Vagina (tissue), 2 donors: Measurements from ENCODE around the gene NEUROG2. TPM values are rescaled to one million over a fixed set of nuclear protein-coding genes. Genes with fewer than 3 reads are reported as not detected.

ENCODE experiments used
- DNase-seq, 2 donors: peaks; one replicate each; pipeline ENCODE4 v3.0.0-alpha.2; 2017; ENCODE audit errors: extremely low spot score in 2 of 2
- H3K27ac ChIP-seq: fragments of 200-600 bp; sonication (generic); one replicate; pipeline ENCODE4 v1.5.1; 2019
- H3K27me3 ChIP-seq: fragments of 200-600 bp; sonication (generic); one replicate; pipeline ENCODE4 v1.5.1; 2019
- H3K36me3 ChIP-seq, 2 donors: fragments of 200-600 bp; sonication (generic); one replicate each; pipeline ENCODE4 v1.5.1; 2017 to 2019
- H3K4me1 ChIP-seq: fragments of 200-600 bp; sonication (generic); one replicate; pipeline ENCODE4 v1.5.1; 2019
- H3K4me3 ChIP-seq, 2 donors: fragments of 200-600 bp; sonication (generic); 1 replicate in 1 of 2; 2 replicates in 1 of 2; pipeline ENCODE4 v1.5.1; 2016 to 2019
- H3K9me3 ChIP-seq: fragments of 200-600 bp; sonication (generic); one replicate; pipeline ENCODE4 v1.5.1; 2019
- POLR2A ChIP-seq, 2 donors: fragments of 450-650 bp; IDR thresholded peaks; one replicate each; pipeline ENCODE4 v1.6.1; 2017; ENCODE audit warnings: antibody characterized with exemption in 2 of 2, mild to moderate bottlenecking in 2 of 2, moderate library complexity in 2 of 2
- POLR2AphosphoS5 ChIP-seq, 2 donors: sonication (generic); formaldehyde crosslinking; IDR thresholded peaks; one replicate each; pipeline ENCODE4 v1.9.0; 2017; ENCODE audit warnings: antibody characterized with exemption in 2 of 2, mild to moderate bottlenecking in 2 of 2, low read depth in 1 of 2; ENCODE audit not compliant: insufficient read depth in 1 of 2
- intact Hi-C: fragments of 100-400 bp; cut with DNase I; formaldehyde crosslinking; loops from one replicate; pipeline ENCODE4 v1.15.1; 2023
- total RNA-seq: library from RNA; depleted of rRNA; stranded (reverse); fragments of >200 nt; gene quantifications from one replicate; pipeline ENCODE4 v1.2.3, GENCODE V29; 2016
- TF ChIP-seq, protein P1 (sequence below), 3 experiments: fragments of 450-650 bp in 2 of 3; fragments of 200-600 bp in 1 of 3; sonication (generic) in 1 of 3; IDR thresholded peaks; one replicate each; pipeline ENCODE4 v1.5.1; 2017 to 2019; ENCODE audit warnings: antibody characterized with exemption in 3 of 3, mild to moderate bottlenecking in 2 of 3, moderate library complexity in 2 of 3

Gene NEUROG2
- total RNA-seq, 1 donor from 2014 or later = not detected

DNA sequence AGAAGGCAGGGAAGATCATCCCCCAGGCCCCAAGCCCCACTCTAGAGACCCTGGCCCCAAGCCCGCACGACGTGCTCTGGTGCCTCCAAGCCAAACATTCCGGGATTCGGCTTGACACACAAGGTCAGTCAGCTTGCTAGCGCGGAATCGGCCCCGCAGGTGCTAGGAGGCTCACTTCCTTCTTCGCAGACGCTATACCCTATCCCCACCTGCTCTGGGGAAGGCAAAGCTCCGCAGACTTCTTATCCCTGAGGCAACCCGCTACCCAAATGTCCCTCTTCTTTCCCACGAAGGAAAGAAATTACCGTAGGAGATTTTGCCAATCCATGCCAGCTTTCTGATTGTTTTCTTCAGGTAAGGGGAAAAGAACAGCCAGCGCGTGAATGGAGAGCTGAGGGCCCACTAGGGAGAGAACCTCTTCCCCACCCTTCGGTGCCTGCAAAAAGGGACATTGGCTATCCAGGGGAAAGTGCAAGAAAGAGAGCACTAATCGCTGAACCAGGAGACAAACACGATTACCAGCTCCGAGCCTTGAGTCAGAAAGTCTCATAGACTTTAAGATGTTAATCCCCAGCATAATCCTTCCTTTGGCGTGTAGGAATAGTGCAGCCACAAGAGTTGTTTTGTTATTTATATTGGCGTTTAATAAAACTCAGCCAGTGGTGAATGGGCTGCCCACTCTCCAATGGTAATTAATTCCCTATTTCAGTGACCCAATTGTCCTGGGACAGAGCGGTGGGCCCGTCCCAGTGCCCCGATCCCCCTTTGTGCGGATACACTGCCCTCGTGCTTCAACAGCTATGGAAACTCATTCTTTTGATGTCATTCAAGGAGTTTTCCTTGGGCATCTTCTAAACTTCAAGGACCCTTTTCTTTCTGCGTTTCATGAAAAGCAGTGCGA lies 5.4 kb upstream of the NEUROG2 start:
- no peak overlapping the region for H3K27ac ChIP-seq
- peaks cover 29% of the 10 kb centered on the region for H3K4me1 ChIP-seq
- intact Hi-C loops = no loop called here
- H3K27me3 ChIP-seq = peaks cover 21% of the 10 kb centered on the region
- no peaks in the 10 kb centered on the region for H3K9me3 ChIP-seq
- H3K4me3 ChIP-seq = no peak overlapping the region
- DNase-seq = no peak
- no peaks in the 10 kb centered on the region for H3K36me3 ChIP-seq
- TF ChIP-seq POLR2AphosphoS5 (IDR thresholded peaks at IDR 0.05; ENCODE audit: insufficient read depth in 1 of 2, low read depth in 1 of 2) = no peak

DNA sequence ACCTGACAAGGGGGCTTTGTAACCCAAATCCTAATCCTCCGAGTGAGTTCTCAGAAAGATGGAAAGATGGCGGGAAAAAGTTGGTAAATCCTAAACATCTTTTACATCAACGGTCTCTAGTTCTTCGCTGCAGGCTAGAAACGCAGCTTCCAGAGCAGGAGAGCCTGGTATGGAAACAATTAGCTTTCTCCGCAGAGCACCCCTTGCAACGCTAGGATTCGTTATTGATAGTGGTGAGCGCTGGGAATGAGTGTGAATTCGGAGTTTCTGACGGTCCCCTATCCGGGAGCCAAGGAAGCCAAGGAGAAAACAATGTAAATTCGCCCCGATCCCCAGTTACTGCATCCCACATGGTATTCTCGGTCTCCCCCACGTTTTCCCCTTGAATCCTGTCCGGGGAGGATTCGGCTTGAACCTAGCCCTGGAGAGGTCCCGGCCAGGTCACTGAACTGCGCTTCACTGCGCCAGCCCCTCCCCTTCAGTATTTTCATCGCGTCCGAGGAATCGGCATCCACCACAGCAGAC lies 4.7 kb upstream of the NEUROG2 start:
- TF ChIP-seq POLR2A (IDR thresholded peaks at IDR 0.05) (no peak), POLR2AphosphoS5 (IDR thresholded peaks at IDR 0.05; ENCODE audit: insufficient read depth in 1 of 2, low read depth in 1 of 2) (no peak)
- TF ChIP-seq, protein P1, sequence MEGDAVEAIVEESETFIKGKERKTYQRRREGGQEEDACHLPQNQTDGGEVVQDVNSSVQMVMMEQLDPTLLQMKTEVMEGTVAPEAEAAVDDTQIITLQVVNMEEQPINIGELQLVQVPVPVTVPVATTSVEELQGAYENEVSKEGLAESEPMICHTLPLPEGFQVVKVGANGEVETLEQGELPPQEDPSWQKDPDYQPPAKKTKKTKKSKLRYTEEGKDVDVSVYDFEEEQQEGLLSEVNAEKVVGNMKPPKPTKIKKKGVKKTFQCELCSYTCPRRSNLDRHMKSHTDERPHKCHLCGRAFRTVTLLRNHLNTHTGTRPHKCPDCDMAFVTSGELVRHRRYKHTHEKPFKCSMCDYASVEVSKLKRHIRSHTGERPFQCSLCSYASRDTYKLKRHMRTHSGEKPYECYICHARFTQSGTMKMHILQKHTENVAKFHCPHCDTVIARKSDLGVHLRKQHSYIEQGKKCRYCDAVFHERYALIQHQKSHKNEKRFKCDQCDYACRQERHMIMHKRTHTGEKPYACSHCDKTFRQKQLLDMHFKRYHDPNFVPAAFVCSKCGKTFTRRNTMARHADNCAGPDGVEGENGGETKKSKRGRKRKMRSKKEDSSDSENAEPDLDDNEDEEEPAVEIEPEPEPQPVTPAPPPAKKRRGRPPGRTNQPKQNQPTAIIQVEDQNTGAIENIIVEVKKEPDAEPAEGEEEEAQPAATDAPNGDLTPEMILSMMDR (IDR thresholded peaks at IDR 0.05) = no peak
- no peak for DNase-seq
- no peak overlapping the region for H3K27ac ChIP-seq
- peaks cover 23% of the 10 kb centered on the region for H3K27me3 ChIP-seq
- H3K9me3 ChIP-seq = no peaks in the 10 kb centered on the region
- H3K4me1 ChIP-seq = peaks cover 36% of the 10 kb centered on the region
- H3K4me3 ChIP-seq = no peak overlapping the region
- intact Hi-C loops = no loop called here
- H3K36me3 ChIP-seq = no peaks in the 10 kb centered on the region

- no peak for DNase-seq
- H3K27me3 ChIP-seq = peaks cover 24% of the 10 kb centered on the region
- peaks cover 40% of the 10 kb centered on the region for H3K4me1 ChIP-seq
- intact Hi-C loops = no loop called here
- H3K4me3 ChIP-seq = no peak overlapping the region
- H3K27ac ChIP-seq = no peak overlapping the region
- TF ChIP-seq, protein P1 (IDR thresholded peaks at IDR 0.05) = no peak
- no peak for TF ChIP-seq POLR2A (IDR thresholded peaks at IDR 0.05)
- TF ChIP-seq POLR2AphosphoS5 (IDR thresholded peaks at IDR 0.05; ENCODE audit: insufficient read depth in 1 of 2, low read depth in 1 of 2) = no peak
- H3K9me3 ChIP-seq = no peaks in the 10 kb centered on the region
- no peaks in the 10 kb centered on the region for H3K36me3 ChIP-seq
These were observed 4.0 kb upstream of the NEUROG2 start for GRCh38 chr4:112519689-112520597.

GRCh38 chr4:112518675-112519074 lies 2.7 kb upstream of the NEUROG2 start:
- TF ChIP-seq, protein P1 (IDR thresholded peaks at IDR 0.05) = no peak
- TF ChIP-seq POLR2AphosphoS5 (IDR thresholded peaks at IDR 0.05; ENCODE audit: insufficient read depth in 1 of 2, low read depth in 1 of 2) = no peak
- no peak for TF ChIP-seq POLR2A (IDR thresholded peaks at IDR 0.05)
- peaks cover 40% of the 10 kb centered on the region for H3K4me1 ChIP-seq
- no peak overlapping the region for H3K27ac ChIP-seq
- no peak overlapping the region for H3K4me3 ChIP-seq
- DNase-seq = no peak
- no peaks in the 10 kb centered on the region for H3K9me3 ChIP-seq
- no peaks in the 10 kb centered on the region for H3K36me3 ChIP-seq
- H3K27me3 ChIP-seq = peaks cover 27% of the 10 kb centered on the region
- intact Hi-C loops = no loop called here

- no peaks in the 10 kb centered on the region for H3K9me3 ChIP-seq
- TF ChIP-seq POLR2AphosphoS5 (IDR thresholded peaks at IDR 0.05; ENCODE audit: insufficient read depth in 1 of 2, low read depth in 1 of 2) (no peak), POLR2A (IDR thresholded peaks at IDR 0.05) (no peak)
- TF ChIP-seq, protein P1 (IDR thresholded peaks at IDR 0.05) = no peak
These were observed 1.9 kb upstream of the NEUROG2 start for GRCh38 chr4:112517911-112518310.

More at GRCh38 chr4:112517911-112518310, 1.9 kb upstream of the NEUROG2 start:
- Histone ChIP-seq H3K27ac (no peak overlapping the region), H3K4me1 (peaks cover 32% of the 10 kb centered on the region), H3K4me3 (no peak overlapping the region), H3K36me3 (no peaks in the 10 kb centered on the region), H3K27me3 (peaks cover 26% of the 10 kb centered on the region)
- no peak for DNase-seq
- intact Hi-C loops = no loop called here
